Heart left ventricle (tissue), 16 donors: Measurements from ENCODE around the gene RNF40. TPM values are rescaled to one million over a fixed set of nuclear protein-coding genes. Genes with fewer than 3 reads are reported as not detected.

ENCODE experiments used
- ATAC-seq, 4 donors: fragments of 200-7000 bp; cut with Tn5 transposase; one replicate each; pipeline ENCODE4 v1.9.1; 2020 to 2022; ENCODE audit warnings: moderate library complexity in 4 of 4, mild to moderate bottlenecking in 3 of 4, moderate number of reproducible peaks in 1 of 4
- DNase-seq, 5 donors: peaks; one replicate each; pipeline ENCODE4 v3.0.0-alpha.2; 2020
- H3K27ac ChIP-seq, 12 donors: fragments of 200-600 bp; sonication (generic) in 4 of 12; one replicate each; pipeline versions ENCODE4 v1.5.0 to v1.8.0; 2016 to 2022; ENCODE audit warnings: mild to moderate bottlenecking in 2 of 12
- H3K27me3 ChIP-seq, 9 donors: fragments of 200-600 bp; sonication (generic) in 2 of 9; one replicate each; pipeline versions ENCODE4 v1.5.1 to v1.8.0; 2016 to 2022; ENCODE audit warnings: mild to moderate bottlenecking in 3 of 9
- H3K36me3 ChIP-seq, 9 donors: fragments of 200-600 bp; sonication (generic) in 2 of 9; one replicate each; pipeline versions ENCODE4 v1.5.0 to v1.8.0; 2018 to 2022; ENCODE audit warnings: mild to moderate bottlenecking in 2 of 9
- H3K4me1 ChIP-seq, 12 donors: fragments of 200-600 bp; sonication (generic) in 4 of 12; one replicate each; pipeline versions ENCODE4 v1.5.0 to v1.8.0; 2016 to 2022; ENCODE audit warnings: mild to moderate bottlenecking in 3 of 12
- H3K4me3 ChIP-seq, 12 donors: fragments of 200-600 bp; sonication (generic) in 4 of 12; one replicate each; pipeline versions ENCODE4 v1.5.0 to v1.8.0; 2017 to 2022; ENCODE audit warnings: mild to moderate bottlenecking in 9 of 12, moderate library complexity in 4 of 12
- H3K9me3 ChIP-seq, 12 donors: fragments of 200-600 bp; sonication (generic) in 4 of 12; one replicate each; pipeline versions ENCODE4 v1.5.0 to v1.8.0; 2016 to 2022; ENCODE audit warnings: mild to moderate bottlenecking in 1 of 12
- CTCF ChIP-seq, 12 donors: fragments of 200-600 bp; sonication (generic) in 4 of 12; IDR thresholded peaks; one replicate each; pipeline versions ENCODE4 v1.5.0 to v1.8.0; 2018 to 2022; ENCODE audit warnings: antibody characterized with exemption in 12 of 12, mild to moderate bottlenecking in 5 of 12
- POLR2A ChIP-seq, 2 donors: fragments of 450-650 bp; IDR thresholded peaks; one replicate each; pipeline ENCODE4 v1.6.1; 2017; ENCODE audit warnings: antibody characterized with exemption in 2 of 2, mild to moderate bottlenecking in 2 of 2, moderate library complexity in 2 of 2
- WGBS, 4 donors: extraction: QIAGEN DNeasy Blood & Tissue Kit in 2 of 4; methylation state at CpG; one replicate each; pipeline versions ENCODE4 v1.1.5 to v1.1.7; 2013 to 2018; 5-methylcytosine and 5-hydroxymethylcytosine counted together
- intact Hi-C, 10 donors: fragments of 100-400 bp; cut with DNase I; formaldehyde crosslinking; loops; one replicate each; pipeline versions ENCODE4 v1.11.1 to v1.14.2; 2022
- polyA plus RNA-seq, 2 donors: library from polyadenylated mRNA; stranded (reverse); fragments of 200-250 nt; gene quantifications; one replicate each; pipeline ENCODE4 v1.2.3, GENCODE V29; 2013
- total RNA-seq, 9 donors: library from RNA; depleted of rRNA in 2 of 9; stranded (reverse); fragments of >200 nt in 2 of 9; fragmentation: NEBNext Ultra II Directional in 3 of 9; extraction: Animal tissue kit (Norgen Biotek cat#: 25700) in 3 of 9; gene quantifications; one replicate each; pipeline versions ENCODE4 v1.1.0 to v1.2.4, GENCODE V29; 2016 to 2023
- donor health status: ischemic (EF 13 %, LVEDD 7.1; RV severe dilation, severe dysfunction).
- donor health status: healthy with polysubstance abuse.
- donor health status: DM: no; HTN: yes; CAD: no.
- donor health status: DM: no; HTN: no; CAD: no.
- donor health status: ischemic (EF 25% LVEDD 6.9; RV normal size, moderate dysfunction).
- donor health status: ischemic (EF 25% LVEDD 5.7; RV mildly dilated, moderate dysfunction).
- donor health status: healthy.
- donor health status: DM: yes; HTN: yes; CAD: no.
- donor health status: ischemic (EF 35%, LVEDD 5.7; RV mildly dilated, moderate dysfunction).
- donor health status: nonischemic (EF 11% LVEDD 7.7; RV severe dilation, severe dysfunction).
- donor health status: DM: yes; HTN: yes; CAD: no.
- donor health status: PGD.
- donor health status: ischemic (EF 29% LVEDD 5.4; RV normal size, mild dysfunction).
- donor health status: nonischemic (EF 23%, LVEDD 6.1; RV moderate dilation, normal function).

The RNF40 gene
- total and polyA plus RNA-seq, 11 donors: 29.3 to 66.9 (median 50.3) TPM

- Histone ChIP-seq H3K4me1 (peaks cover 0 to 26% (median 19%) of the 10 kb centered on the region in 12 donors), H3K36me3 (peaks cover 2 to 38% (median 28%) of the 10 kb centered on the region in 9 donors), H3K9me3 (no peaks in the 10 kb centered on the region), H3K4me3 (peak overlapping the region in 10 of 12 donors; percentile 68 to 100 (median 92)), H3K27ac (peak overlapping the region in 11 of 12 donors; percentile 89 to 98 (median 94)), H3K27me3 (no peaks in the 10 kb centered on the region)
- ATAC-seq (peak in 2 of 4 donors; percentile 15 to 26), DNase-seq (peak in 1 of 5 donors; percentile 56)
- TF ChIP-seq CTCF (IDR thresholded peaks at IDR 0.05) (no peak), POLR2A (IDR thresholded peaks at IDR 0.05) (no peak)
- WGBS, 4 donors: 66 to 71% (median 68%) methylated on average over 7 of the region's 7 CpGs
- intact Hi-C loops: loop anchor here in 4 of 10 donors (2.0 kb wide), 2 partner anchors 19 to 21 kb away; no protein-coding TSS in a partner anchor
Observed at GRCh38 chr16:30785126-30786106, 23.3 kb downstream of the RNF40 start.

GRCh38 chr16:30786115-30786935 lies 24.2 kb downstream of the RNF40 start:
- 4 to 6% (median 5%) methylated on average over 23 to 57 of the region's 57 CpGs for WGBS, 4 donors
- peak overlapping the region; percentile 89 to 98 (median 94) for H3K27ac ChIP-seq
- intact Hi-C loops: loop anchor here in 3 of 10 donors (2.0 kb wide), 2 partner anchors 18 to 20 kb away; no protein-coding TSS in a partner anchor
- H3K4me1 ChIP-seq: peaks cover 0 to 26% (median 19%) of the 10 kb centered on the region in 12 donors
- peaks cover 2 to 31% (median 25%) of the 10 kb centered on the region in 9 donors for H3K36me3 ChIP-seq
- peak in 3 of 5 donors; percentile 47 to 77 (median 65) for DNase-seq
- TF ChIP-seq POLR2A (IDR thresholded peaks at IDR 0.05): no peak
- no peak for TF ChIP-seq CTCF (IDR thresholded peaks at IDR 0.05)
- peak overlapping the region; percentile 68 to 100 (median 92) for H3K4me3 ChIP-seq
- H3K27me3 ChIP-seq: no peaks in the 10 kb centered on the region
- no peaks in the 10 kb centered on the region for H3K9me3 ChIP-seq
- ATAC-seq: peak in 3 of 4 donors; percentile 57 to 72 (median 65)

- TF ChIP-seq POLR2A (IDR thresholded peaks at IDR 0.05) (peak in 1 of 2 donors; percentile 38), CTCF (IDR thresholded peaks at IDR 0.05) (no peak)
- DNase-seq: peak; percentile 77 to 86 (median 84)
- Histone ChIP-seq H3K36me3 (peaks cover 2 to 23% (median 18%) of the 10 kb centered on the region in 9 donors), H3K4me3 (peak within 1 kb of the TSS; percentile 68 to 100 (median 92)), H3K4me1 (peaks cover 0 to 26% (median 19%) of the 10 kb centered on the region in 12 donors), H3K27ac (peak within 1 kb of the TSS; percentile 89 to 98 (median 94)), H3K27me3 (no peaks in the 10 kb centered on the region), H3K9me3 (no peaks in the 10 kb centered on the region)
- 0 to 2% (median 1%) methylated on average over 11 to 37 of the region's 37 CpGs for WGBS, 4 donors
- intact Hi-C loops: loop anchor here in 5 of 10 donors (1.0 to 2.0 kb wide), 3 partner anchors 18 to 20 kb away; no protein-coding TSS in a partner anchor
- peak; percentile 80 to 90 (median 84) for ATAC-seq
Observed at GRCh38 chr16:30786936-30787612, 25.0 kb downstream of the RNF40 start, which contains the start of gene ZNF629. Gene ZNF629 (minus strand): TSS chr16:30787205. CDS start chr16:30784482, 2,723 bp downstream.
